ENCODE results near the gene CCNT1.
"Not testable (repeated sequence)": the region's sequence is repeated elsewhere in the genome, so short reads cannot be mapped to it uniquely, and the experiment has no call there.

The CCNT1 gene

DNA sequence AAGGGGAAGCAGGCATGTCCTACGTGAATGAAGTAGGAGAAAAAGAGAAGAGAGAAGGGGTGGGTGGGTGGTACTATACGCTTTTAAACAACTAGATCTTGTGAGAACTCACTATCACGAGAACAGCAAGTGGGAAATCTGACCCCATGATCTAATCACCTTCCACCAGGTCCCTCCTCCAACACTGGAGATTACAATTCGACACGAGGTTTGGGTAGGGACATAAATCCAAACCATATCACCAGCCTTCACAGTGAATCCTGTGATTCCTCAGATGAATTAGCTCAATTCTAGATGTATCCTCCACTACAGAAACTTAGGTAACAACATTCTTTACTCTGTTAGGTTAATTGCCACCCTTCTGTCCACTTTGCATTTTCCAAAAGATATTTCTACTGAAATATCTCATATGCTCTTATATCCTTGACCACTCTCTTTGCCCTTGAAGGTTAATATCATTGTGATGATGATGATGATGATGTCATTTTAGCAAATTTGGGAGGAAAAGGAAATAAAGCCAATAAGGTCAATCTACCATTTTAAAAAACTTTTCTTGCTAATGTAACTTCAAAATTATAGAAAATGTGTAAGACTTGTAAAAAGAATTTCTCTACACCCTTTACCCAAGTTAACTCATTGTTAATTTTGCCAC is 23.2 kb upstream of the CCNT1 start:
- DNase-seq (ENCODE audit: low read depth, low spot score) = no peak
- TF ChIP-seq POLR2AphosphoS5 (IDR thresholded peaks at IDR 0.05; ENCODE audit: borderline replicate concordance, low read depth, low read length) = no peak
- no peak for TF ChIP-seq EZH2 (IDR thresholded peaks at IDR 0.05)
- TF ChIP-seq FOXP2 (optimal IDR thresholded peaks at IDR 0.05; ENCODE audit: control extremely low read depth, extremely low read length, insufficient read depth) = no peak
- Histone ChIP-seq H3K9ac (ENCODE audit: insufficient read length) (no peak overlapping the region), H3K4me3 (no peak overlapping the region), H3K27ac (no peak overlapping the region), H3K9me3 (ENCODE audit: low read depth, low read length) (no peaks in the 10 kb centered on the region), H3K36me3 (ENCODE audit: insufficient read depth, low read length) (no peaks in the 10 kb centered on the region)

DNA sequence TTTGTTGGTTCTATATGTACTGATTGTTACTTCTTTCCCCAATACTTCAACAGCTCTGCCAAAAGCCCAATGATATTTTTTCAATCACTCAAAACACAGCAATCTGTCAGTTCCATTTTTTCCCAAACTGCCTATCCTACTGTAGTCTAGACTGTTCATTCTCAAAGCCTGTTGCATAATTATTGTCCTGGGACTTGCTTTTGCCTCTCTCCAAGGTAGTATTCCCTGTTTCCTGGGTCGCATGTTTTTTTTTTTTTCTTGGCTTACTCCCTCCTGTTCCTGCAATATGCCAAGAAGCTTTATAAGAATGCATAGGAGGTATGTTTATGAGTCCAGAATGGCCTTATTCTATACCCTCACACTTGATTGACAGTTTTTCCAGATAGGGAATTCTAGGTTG is 19.9 kb upstream of the CCNT1 start:
- no peak overlapping the region for H3K9ac ChIP-seq (ENCODE audit: insufficient read length)
- no peaks in the 10 kb centered on the region for H3K36me3 ChIP-seq (ENCODE audit: insufficient read depth, low read length)
- no peak overlapping the region for H3K27ac ChIP-seq
- no peak for TF ChIP-seq POLR2AphosphoS5 (IDR thresholded peaks at IDR 0.05; ENCODE audit: borderline replicate concordance, low read depth, low read length)
- no peak for TF ChIP-seq EZH2 (IDR thresholded peaks at IDR 0.05)
- no peak for TF ChIP-seq FOXP2 (optimal IDR thresholded peaks at IDR 0.05; ENCODE audit: control extremely low read depth, extremely low read length, insufficient read depth)
- DNase-seq (ENCODE audit: low read depth, low spot score) = no peak
- no peaks in the 10 kb centered on the region for H3K9me3 ChIP-seq (ENCODE audit: low read depth, low read length)
- H3K4me3 ChIP-seq = no peak overlapping the region

DNA sequence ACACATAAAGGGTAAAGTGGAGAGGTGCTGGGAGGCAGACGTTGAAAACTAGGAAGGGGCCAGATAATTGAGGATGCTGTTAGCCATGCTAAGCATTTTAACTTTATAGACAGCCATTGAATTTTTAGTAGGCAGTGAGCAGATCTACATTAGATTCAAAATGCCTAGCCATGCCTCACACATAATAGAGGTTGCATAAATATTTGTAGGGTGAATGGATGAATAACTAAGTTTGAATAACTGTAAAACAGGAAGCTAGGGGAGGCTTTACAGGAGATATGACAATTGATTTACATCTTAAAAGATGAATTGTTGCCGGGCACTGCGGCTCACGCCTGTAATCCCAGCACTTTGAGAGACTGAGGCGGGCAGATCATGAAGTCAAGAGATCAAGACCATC is 12.3 kb upstream of the CCNT1 start:
- Histone ChIP-seq H3K4me3 (no peak overlapping the region), H3K36me3 (ENCODE audit: insufficient read depth, low read length) (no peaks in the 10 kb centered on the region), H3K9me3 (ENCODE audit: low read depth, low read length) (no peaks in the 10 kb centered on the region), H3K27ac (no peak overlapping the region), H3K9ac (ENCODE audit: insufficient read length) (no peak overlapping the region)
- no peak for DNase-seq (ENCODE audit: low read depth, low spot score)
- TF ChIP-seq EZH2 (IDR thresholded peaks at IDR 0.05) (no peak), FOXP2 (optimal IDR thresholded peaks at IDR 0.05; ENCODE audit: control extremely low read depth, extremely low read length, insufficient read depth) (no peak), POLR2AphosphoS5 (IDR thresholded peaks at IDR 0.05; ENCODE audit: borderline replicate concordance, low read depth, low read length) (no peak)

DNA sequence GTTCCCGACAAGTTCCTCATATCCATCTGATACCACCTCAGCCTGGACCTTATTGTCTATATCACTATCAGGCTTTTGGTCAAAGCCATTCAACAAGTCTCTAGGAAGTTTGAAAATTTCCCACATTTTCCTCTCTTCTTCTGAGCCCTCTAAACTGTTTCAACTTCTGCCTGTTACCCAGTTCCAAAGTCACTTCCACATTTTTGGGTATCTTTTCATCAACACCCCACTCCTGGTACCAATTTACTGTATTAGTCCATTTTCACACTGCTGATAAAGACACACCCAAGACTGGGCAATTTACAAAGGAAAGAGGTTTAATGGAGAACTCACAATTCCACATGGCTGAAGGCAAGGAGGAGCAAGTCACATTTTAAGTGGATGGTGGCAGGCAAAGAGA is 4.2 kb upstream of the CCNT1 start:
- not testable (repeated sequence) for H3K9me3 ChIP-seq (ENCODE audit: low read depth, low read length); H3K27ac ChIP-seq; H3K4me3 ChIP-seq; H3K36me3 ChIP-seq (ENCODE audit: insufficient read depth, low read length); DNase-seq (ENCODE audit: low read depth, low spot score); H3K9ac ChIP-seq (ENCODE audit: insufficient read length)

DNA sequence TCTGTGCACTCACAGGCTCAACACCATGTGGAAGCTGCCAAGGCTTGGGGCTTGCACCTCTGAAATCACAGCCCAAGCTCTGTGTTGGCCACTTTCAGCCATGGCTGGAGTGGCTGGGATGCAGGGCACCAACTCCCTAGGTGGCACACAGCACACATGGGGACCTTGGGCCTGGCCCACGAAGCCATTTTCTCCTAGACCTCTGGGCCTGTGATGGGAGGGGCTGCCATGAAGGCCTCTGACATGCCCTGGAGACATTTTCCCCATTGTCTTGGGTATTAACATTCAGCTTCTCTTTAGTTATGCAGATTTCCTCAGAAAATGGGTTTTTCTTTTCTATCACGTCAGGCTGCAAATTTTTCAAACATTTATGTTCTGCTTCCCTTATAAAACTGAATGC is 3.7 kb upstream of the CCNT1 start:
- not testable (repeated sequence) for H3K4me3 ChIP-seq; H3K9ac ChIP-seq (ENCODE audit: insufficient read length); DNase-seq (ENCODE audit: low read depth, low spot score); H3K36me3 ChIP-seq (ENCODE audit: insufficient read depth, low read length); H3K27ac ChIP-seq; H3K9me3 ChIP-seq (ENCODE audit: low read depth, low read length)

DNA sequence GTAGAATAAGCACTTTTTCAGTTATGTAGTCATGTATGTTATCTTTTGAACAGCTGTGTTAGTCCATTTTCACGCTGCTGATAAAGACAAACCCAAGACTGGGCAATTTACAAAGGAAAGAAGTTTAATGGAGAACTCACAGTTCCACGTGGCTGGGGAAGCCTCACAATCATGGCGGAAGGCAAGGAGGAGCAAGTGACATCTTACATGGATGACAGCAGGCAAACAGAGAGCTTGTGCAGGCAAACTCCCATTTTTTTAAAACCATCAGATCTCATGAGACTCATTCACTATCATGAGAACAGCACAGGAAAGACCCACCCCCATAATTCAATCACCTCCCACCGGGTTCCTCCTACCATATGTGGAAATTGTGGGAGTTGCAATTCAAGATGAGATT is 2.5 kb upstream of the CCNT1 start:
- not testable (repeated sequence) for H3K4me3 ChIP-seq; H3K9me3 ChIP-seq (ENCODE audit: low read depth, low read length); H3K27ac ChIP-seq; H3K9ac ChIP-seq (ENCODE audit: insufficient read length); DNase-seq (ENCODE audit: low read depth, low spot score)
- peaks cover 11% of the 10 kb centered on the region for H3K36me3 ChIP-seq (ENCODE audit: insufficient read depth, low read length)

DNA sequence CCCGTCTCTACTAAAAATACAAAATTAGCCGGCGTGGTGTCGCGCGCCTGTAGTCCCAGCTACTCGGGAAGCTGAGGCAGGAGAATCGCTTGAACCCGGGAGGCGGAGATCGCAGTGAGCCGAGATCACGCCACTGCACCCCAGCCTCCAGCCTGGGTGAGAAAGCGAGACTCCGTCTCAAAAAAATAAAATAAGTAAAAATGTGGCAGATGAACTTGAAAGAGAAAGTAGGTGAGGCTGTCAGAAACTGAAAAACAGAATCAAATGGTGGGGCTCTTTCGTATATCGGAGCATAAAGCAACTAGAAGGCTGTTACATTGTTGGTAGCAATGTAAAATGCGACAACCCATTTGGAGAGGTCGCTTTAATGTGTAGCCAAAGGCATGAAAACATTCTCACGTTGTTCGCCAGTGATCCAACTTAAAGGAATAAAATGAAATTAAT is 767 bp upstream of the CCNT1 start:
- Histone ChIP-seq H3K9ac (ENCODE audit: insufficient read length) (peak overlapping the region; percentile 96), H3K27ac (peak overlapping the region; percentile 93), H3K9me3 (ENCODE audit: low read depth, low read length) (peaks cover 4% of the 10 kb centered on the region; the same call in 1 of the 2 replicates), H3K4me3 (peak overlapping the region; percentile 89), H3K36me3 (ENCODE audit: insufficient read depth, low read length) (peaks cover 26% of the 10 kb centered on the region)
- no peak for TF ChIP-seq POLR2AphosphoS5 (IDR thresholded peaks at IDR 0.05; ENCODE audit: borderline replicate concordance, low read depth, low read length)
- no peak for DNase-seq (ENCODE audit: low read depth, low spot score)

DNA sequence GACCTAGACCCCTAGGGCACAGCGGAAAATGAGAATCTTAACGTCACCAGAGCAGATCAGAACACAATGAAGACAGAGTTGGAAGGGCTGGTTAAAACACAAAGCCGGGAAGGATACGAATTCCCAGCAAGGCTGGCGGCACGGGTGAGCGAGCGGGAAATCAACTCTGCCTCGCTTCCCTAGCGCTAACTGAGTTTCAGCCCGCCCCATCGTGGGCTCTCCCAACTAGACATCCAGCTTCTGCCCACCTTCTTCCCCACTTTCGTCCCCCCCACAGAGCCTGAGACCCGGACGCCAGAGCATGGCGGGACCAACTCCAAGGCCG is 377 bp downstream of the CCNT1 start:
- Histone ChIP-seq H3K9ac (ENCODE audit: insufficient read length) (peak overlapping the region; percentile 96), H3K27ac (peak overlapping the region; percentile 93), H3K36me3 (ENCODE audit: insufficient read depth, low read length) (peaks cover 34% of the 10 kb centered on the region), H3K9me3 (ENCODE audit: low read depth, low read length) (peaks cover 1% of the 10 kb centered on the region; the same call in 1 of the 2 replicates), H3K4me3 (peak overlapping the region; percentile 89)
- TF ChIP-seq FOXP2 (optimal IDR thresholded peaks at IDR 0.05; ENCODE audit: control extremely low read depth, extremely low read length, insufficient read depth) (no peak), EZH2 (IDR thresholded peaks at IDR 0.05) (no peak), POLR2AphosphoS5 (IDR thresholded peaks at IDR 0.05; ENCODE audit: borderline replicate concordance, low read depth, low read length) (no peak)
- no peak for DNase-seq (ENCODE audit: low read depth, low spot score)

DNA sequence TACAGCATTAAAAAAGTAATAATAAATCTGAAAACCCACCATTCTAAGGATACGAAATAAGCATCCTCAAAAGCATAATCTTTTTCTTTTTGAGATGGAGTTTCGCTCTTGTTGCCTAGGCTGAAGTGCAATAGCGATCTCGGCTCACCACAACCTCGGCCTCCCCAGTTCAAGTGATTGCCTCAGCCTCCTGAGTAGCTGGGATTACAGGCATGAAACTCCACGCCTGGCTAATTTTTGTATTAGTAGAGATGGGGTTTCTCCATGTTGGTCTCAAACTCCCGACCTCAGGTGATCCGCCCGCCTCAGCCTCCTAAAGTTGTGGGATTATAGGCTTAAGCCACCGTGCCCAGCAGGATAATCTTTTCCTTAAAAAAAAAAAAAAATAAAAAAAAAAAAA is 4.3 kb downstream of the CCNT1 start:
- no peak overlapping the region for H3K27ac ChIP-seq
- no peak overlapping the region for H3K9ac ChIP-seq (ENCODE audit: insufficient read length)
- TF ChIP-seq EZH2 (IDR thresholded peaks at IDR 0.05) (no peak), FOXP2 (optimal IDR thresholded peaks at IDR 0.05; ENCODE audit: control extremely low read depth, extremely low read length, insufficient read depth) (no peak), POLR2AphosphoS5 (IDR thresholded peaks at IDR 0.05; ENCODE audit: borderline replicate concordance, low read depth, low read length) (no peak)
- no peaks in the 10 kb centered on the region for H3K9me3 ChIP-seq (ENCODE audit: low read depth, low read length)
- DNase-seq (ENCODE audit: low read depth, low spot score) = no peak
- peaks cover 54% of the 10 kb centered on the region for H3K36me3 ChIP-seq (ENCODE audit: insufficient read depth, low read length)
- no peak overlapping the region for H3K4me3 ChIP-seq

DNA sequence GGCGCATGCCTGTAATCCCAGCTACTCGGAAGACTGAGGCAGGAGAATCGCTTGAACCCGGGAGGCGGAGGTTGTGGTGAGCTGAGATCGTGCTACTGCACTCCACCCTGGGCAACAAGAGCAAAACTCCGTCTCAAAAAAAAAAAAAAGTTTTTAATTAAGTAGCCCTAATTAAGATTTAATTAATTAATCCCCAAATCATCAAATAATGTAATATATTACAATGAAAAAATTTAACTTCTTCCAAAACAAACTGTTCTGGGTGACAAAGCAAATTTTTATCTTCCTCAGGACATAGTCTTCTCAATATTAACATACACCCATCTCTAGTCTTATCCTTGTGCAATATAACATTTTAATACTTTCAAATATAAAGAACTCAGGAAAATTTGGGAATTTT is 17.7 kb downstream of the CCNT1 start:
- H3K36me3 ChIP-seq (ENCODE audit: insufficient read depth, low read length) = peaks cover 73% of the 10 kb centered on the region
- H3K9ac ChIP-seq (ENCODE audit: insufficient read length); H3K27ac ChIP-seq; DNase-seq (ENCODE audit: low read depth, low spot score); H3K9me3 ChIP-seq (ENCODE audit: low read depth, low read length); H3K4me3 ChIP-seq: not testable (repeated sequence)
